ENCODE data around the gene CSNK1D.

The CSNK1D gene

GRCh38 chr17:82273327-82274133 lies at the start of gene CSNK1D:
Gene CSNK1D (minus strand): TSS chr17:82273700. CDS start chr17:82273381, 319 bp downstream.
- Histone ChIP-seq H3K27me3 (ENCODE audit: control insufficient read depth in 1 of 2, insufficient read depth in 2 of 2, low read length in 2 of 2) (no peaks in the 10 kb centered on the region), H3K9me3 (ENCODE audit: low read length) (no peaks in the 10 kb centered on the region), H3K27ac (ENCODE audit: low read depth, low read length) (peak within 1 kb of the TSS; percentile 96), H3K4me3 (ENCODE audit: low read depth in 1 of 2, low read length in 2 of 2) (peak within 1 kb of the TSS; percentile 57 to 87), H3K4me1 (ENCODE audit: insufficient read depth, low read length) (peaks cover 46% of the 10 kb centered on the region), H3K36me3 (ENCODE audit: insufficient read depth, low read length) (peaks cover 17% of the 10 kb centered on the region), H3K9ac (ENCODE audit: low read length) (peak within 1 kb of the TSS; percentile 95)

- no peaks in the 10 kb centered on the region for H3K9me3 ChIP-seq (ENCODE audit: low read length)
- peaks cover 5% of the 10 kb centered on the region for H3K36me3 ChIP-seq (ENCODE audit: insufficient read depth, low read length)
- no peak overlapping the region for H3K9ac ChIP-seq (ENCODE audit: low read length)
- no peaks in the 10 kb centered on the region for H3K4me1 ChIP-seq (ENCODE audit: insufficient read depth, low read length)
- H3K27me3 ChIP-seq (ENCODE audit: control insufficient read depth in 1 of 2, insufficient read depth in 2 of 2, low read length in 2 of 2), result no peaks in the 10 kb centered on the region
- no peak overlapping the region for H3K4me3 ChIP-seq (ENCODE audit: low read depth in 1 of 2, low read length in 2 of 2)
- H3K27ac ChIP-seq (ENCODE audit: low read depth, low read length), result no peak overlapping the region
Observed at GRCh38 chr17:82322526-82323453, 49.3 kb upstream of the CSNK1D start.

- Histone ChIP-seq H3K4me3 (ENCODE audit: low read depth in 1 of 2, low read length in 2 of 2) (no peak overlapping the region), H3K9me3 (ENCODE audit: low read length) (no peaks in the 10 kb centered on the region), H3K9ac (ENCODE audit: low read length) (no peak overlapping the region), H3K27ac (ENCODE audit: low read depth, low read length) (no peak overlapping the region), H3K27me3 (ENCODE audit: control insufficient read depth in 1 of 2, insufficient read depth in 2 of 2, low read length in 2 of 2) (peaks cover 0 to 5% of the 10 kb centered on the region in 2 donors), H3K36me3 (ENCODE audit: insufficient read depth, low read length) (peaks cover 5% of the 10 kb centered on the region), H3K4me1 (ENCODE audit: insufficient read depth, low read length) (no peaks in the 10 kb centered on the region)
Observed at GRCh38 chr17:82321947-82322466, 48.5 kb upstream of the CSNK1D start.

GRCh38 chr17:82320956-82321927 lies 47.7 kb upstream of the CSNK1D start:
- Histone ChIP-seq H3K27ac (ENCODE audit: low read depth, low read length) (no peak overlapping the region), H3K36me3 (ENCODE audit: insufficient read depth, low read length) (peaks cover 5% of the 10 kb centered on the region), H3K9me3 (ENCODE audit: low read length) (no peaks in the 10 kb centered on the region), H3K4me1 (ENCODE audit: insufficient read depth, low read length) (no peaks in the 10 kb centered on the region), H3K27me3 (ENCODE audit: control insufficient read depth in 1 of 2, insufficient read depth in 2 of 2, low read length in 2 of 2) (peaks cover 4 to 13% of the 10 kb centered on the region in 2 donors), H3K4me3 (ENCODE audit: low read depth in 1 of 2, low read length in 2 of 2) (no peak overlapping the region), H3K9ac (ENCODE audit: low read length) (no peak overlapping the region)

GRCh38 chr17:82320140-82320840 lies 46.8 kb upstream of the CSNK1D start:
- Histone ChIP-seq H3K36me3 (ENCODE audit: insufficient read depth, low read length) (peaks cover 5% of the 10 kb centered on the region), H3K9me3 (ENCODE audit: low read length) (no peaks in the 10 kb centered on the region), H3K27ac (ENCODE audit: low read depth, low read length) (no peak overlapping the region), H3K4me1 (ENCODE audit: insufficient read depth, low read length) (no peaks in the 10 kb centered on the region), H3K4me3 (ENCODE audit: low read depth in 1 of 2, low read length in 2 of 2) (no peak overlapping the region), H3K9ac (ENCODE audit: low read length) (no peak overlapping the region), H3K27me3 (ENCODE audit: control insufficient read depth in 1 of 2, insufficient read depth in 2 of 2, low read length in 2 of 2) (peaks cover 10 to 22% of the 10 kb centered on the region in 2 donors)

GRCh38 chr17:82319619-82320062 lies 46.1 kb upstream of the CSNK1D start:
- no peaks in the 10 kb centered on the region for H3K9me3 ChIP-seq (ENCODE audit: low read length)
- no peak overlapping the region for H3K4me3 ChIP-seq (ENCODE audit: low read depth in 1 of 2, low read length in 2 of 2)
- no peaks in the 10 kb centered on the region for H3K4me1 ChIP-seq (ENCODE audit: insufficient read depth, low read length)
- peaks cover 17 to 28% of the 10 kb centered on the region in 2 donors for H3K27me3 ChIP-seq (ENCODE audit: control insufficient read depth in 1 of 2, insufficient read depth in 2 of 2, low read length in 2 of 2)
- no peak overlapping the region for H3K9ac ChIP-seq (ENCODE audit: low read length)
- no peak overlapping the region for H3K27ac ChIP-seq (ENCODE audit: low read depth, low read length)
- peaks cover 1% of the 10 kb centered on the region for H3K36me3 ChIP-seq (ENCODE audit: insufficient read depth, low read length)

- H3K9me3 ChIP-seq (ENCODE audit: low read length), result no peaks in the 10 kb centered on the region
- no peaks in the 10 kb centered on the region for H3K36me3 ChIP-seq (ENCODE audit: insufficient read depth, low read length)
- no peak overlapping the region for H3K4me3 ChIP-seq (ENCODE audit: low read depth in 1 of 2, low read length in 2 of 2)
- H3K27ac ChIP-seq (ENCODE audit: low read depth, low read length), result no peak overlapping the region
- no peak overlapping the region for H3K9ac ChIP-seq (ENCODE audit: low read length)
- no peaks in the 10 kb centered on the region for H3K4me1 ChIP-seq (ENCODE audit: insufficient read depth, low read length)
- H3K27me3 ChIP-seq (ENCODE audit: control insufficient read depth in 1 of 2, insufficient read depth in 2 of 2, low read length in 2 of 2), result peaks cover 23 to 35% of the 10 kb centered on the region in 2 donors
Observed at GRCh38 chr17:82318772-82319606, 45.5 kb upstream of the CSNK1D start.

GRCh38 chr17:82318169-82318498 lies 44.6 kb upstream of the CSNK1D start:
- H3K4me1 ChIP-seq (ENCODE audit: insufficient read depth, low read length), result no peaks in the 10 kb centered on the region
- no peaks in the 10 kb centered on the region for H3K36me3 ChIP-seq (ENCODE audit: insufficient read depth, low read length)
- H3K27me3 ChIP-seq (ENCODE audit: control insufficient read depth in 1 of 2, insufficient read depth in 2 of 2, low read length in 2 of 2), result peaks cover 30 to 44% of the 10 kb centered on the region in 2 donors
- no peak overlapping the region for H3K27ac ChIP-seq (ENCODE audit: low read depth, low read length)
- no peaks in the 10 kb centered on the region for H3K9me3 ChIP-seq (ENCODE audit: low read length)
- H3K4me3 ChIP-seq (ENCODE audit: low read depth in 1 of 2, low read length in 2 of 2), result no peak overlapping the region
- no peak overlapping the region for H3K9ac ChIP-seq (ENCODE audit: low read length)

- Histone ChIP-seq H3K4me3 (ENCODE audit: low read depth in 1 of 2, low read length in 2 of 2) (no peak within 1 kb of the TSS), H3K27ac (ENCODE audit: low read depth, low read length) (no peak within 1 kb of the TSS), H3K9ac (ENCODE audit: low read length) (no peak within 1 kb of the TSS), H3K9me3 (ENCODE audit: low read length) (no peaks in the 10 kb centered on the region), H3K27me3 (ENCODE audit: control insufficient read depth in 1 of 2, insufficient read depth in 2 of 2, low read length in 2 of 2) (peaks cover 30 to 46% of the 10 kb centered on the region in 2 donors), H3K36me3 (ENCODE audit: insufficient read depth, low read length) (no peaks in the 10 kb centered on the region), H3K4me1 (ENCODE audit: insufficient read depth, low read length) (no peaks in the 10 kb centered on the region)
Observed at GRCh38 chr17:82317394-82318168, 44.1 kb upstream of the CSNK1D start, which contains the start of gene CD7. Gene CD7 (minus strand): TSS chr17:82317608. CDS start chr17:82317495, 113 bp downstream.
